ENCODE results near the gene IL31RA.
"Not testable (repeated sequence)": the region's sequence is repeated elsewhere in the genome, so short reads cannot be mapped to it uniquely, and the experiment has no call there.

Gene IL31RA

DNA sequence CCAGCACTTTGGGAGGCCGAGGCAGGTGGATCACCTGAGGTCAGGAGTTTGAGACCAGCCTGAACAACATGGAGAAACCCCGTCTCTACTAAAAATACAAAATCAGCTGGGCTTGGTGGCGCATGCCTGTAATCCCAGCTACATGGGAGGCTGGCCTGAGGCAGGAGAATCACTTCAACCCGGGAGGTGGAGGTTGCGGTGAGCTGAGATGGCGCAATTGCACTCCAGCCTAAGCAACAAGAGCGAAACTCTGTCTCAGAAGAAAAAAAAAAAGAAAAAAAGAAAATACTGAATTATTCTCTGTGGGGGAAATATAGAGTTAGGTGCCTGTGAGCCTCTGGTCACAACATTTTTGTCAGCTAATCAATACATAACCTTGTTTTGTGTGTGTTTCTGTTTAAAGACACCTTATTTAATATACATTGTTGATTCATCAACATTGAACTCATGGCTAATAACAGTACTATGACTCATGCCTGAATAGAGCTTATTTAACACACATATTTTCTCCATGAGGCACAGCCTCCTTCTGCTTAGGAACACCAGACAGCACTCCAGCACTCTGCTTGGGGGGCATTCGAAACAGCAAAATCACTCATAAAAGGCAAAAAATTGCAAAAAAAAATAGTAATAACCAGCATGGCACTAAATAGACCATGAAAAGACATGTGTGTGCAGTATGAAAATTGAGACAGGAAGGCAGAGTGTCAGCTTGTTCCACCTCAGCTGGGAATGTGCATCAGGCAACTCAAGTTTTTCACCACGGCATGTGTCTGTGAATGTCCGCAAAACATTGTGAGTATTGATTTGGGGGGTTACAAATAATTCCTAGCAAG, at the start of gene IL31RA:
TSS of gene IL31RA (plus strand) at position 519 of the 836 bp plus-strand sequence. CDS start at position 733, 214 bp downstream.
- no peak for DNase-seq

DNA sequence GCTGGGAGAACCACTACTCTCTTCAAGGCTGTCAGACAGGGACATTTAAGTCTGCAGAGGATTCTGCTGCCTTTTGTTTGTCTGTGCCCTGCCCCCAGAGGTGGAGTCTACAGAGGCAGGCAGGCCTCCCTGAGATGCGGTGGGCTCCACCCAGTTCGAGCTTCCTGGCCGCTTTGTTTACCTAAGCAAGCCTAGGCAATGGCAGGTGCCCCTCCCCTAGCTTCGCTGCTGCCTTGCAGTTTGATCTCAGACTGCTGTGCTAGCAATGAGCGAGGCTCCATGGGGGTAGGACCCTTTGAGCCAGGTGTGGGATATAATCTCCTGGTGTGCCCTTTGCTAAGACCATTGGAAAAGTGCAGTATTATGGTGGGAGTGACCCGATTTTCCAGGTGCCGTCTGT, 42.3 kb upstream of the IL31RA start:
- DNase-seq: not testable (repeated sequence)

GRCh38 chr5:55815939-55816338, 35.2 kb upstream of the IL31RA start:
- DNase-seq: not testable (repeated sequence)

- DNase-seq: no peak
Observed at GRCh38 chr5:55816342-55816741, 34.8 kb upstream of the IL31RA start.

DNA sequence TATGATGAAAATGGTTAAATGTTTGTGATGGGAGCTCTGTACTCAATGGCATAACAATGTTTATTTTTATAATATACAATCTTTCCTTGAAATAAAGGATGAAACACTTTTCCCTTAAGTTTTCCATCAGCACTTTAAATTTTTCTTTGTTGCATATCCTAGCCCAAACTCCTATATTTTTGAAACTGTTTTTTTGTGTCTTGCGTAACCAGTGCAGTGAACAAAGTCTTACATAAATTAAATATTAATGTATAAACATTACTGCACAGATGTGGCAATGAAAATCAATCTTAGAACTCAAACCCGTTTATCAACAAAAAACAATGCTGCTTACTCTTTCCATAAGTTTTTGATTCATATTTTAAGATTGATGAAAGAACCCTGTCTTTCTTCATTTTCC, 34.1 kb upstream of the IL31RA start:
- DNase-seq: no peak

DNA sequence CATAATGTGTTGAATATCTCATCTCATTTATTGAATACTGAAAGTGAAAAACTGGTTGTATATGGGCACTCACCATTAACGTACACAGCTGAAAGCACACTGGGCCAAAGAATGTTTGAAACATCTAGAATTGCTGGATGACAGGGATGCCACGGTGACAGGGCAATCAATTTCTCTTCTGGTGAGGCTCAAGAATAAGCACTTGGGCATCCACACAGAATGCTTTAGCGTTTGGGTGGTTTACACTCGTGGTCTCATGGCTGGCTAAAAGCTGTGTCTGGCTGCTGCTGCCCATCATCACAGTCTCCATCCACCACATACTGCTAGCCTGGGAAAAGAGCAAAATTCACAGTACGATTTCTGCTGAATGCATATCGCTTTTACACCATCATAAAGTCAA, 30.7 kb upstream of the IL31RA start:
- no peak for DNase-seq

DNA sequence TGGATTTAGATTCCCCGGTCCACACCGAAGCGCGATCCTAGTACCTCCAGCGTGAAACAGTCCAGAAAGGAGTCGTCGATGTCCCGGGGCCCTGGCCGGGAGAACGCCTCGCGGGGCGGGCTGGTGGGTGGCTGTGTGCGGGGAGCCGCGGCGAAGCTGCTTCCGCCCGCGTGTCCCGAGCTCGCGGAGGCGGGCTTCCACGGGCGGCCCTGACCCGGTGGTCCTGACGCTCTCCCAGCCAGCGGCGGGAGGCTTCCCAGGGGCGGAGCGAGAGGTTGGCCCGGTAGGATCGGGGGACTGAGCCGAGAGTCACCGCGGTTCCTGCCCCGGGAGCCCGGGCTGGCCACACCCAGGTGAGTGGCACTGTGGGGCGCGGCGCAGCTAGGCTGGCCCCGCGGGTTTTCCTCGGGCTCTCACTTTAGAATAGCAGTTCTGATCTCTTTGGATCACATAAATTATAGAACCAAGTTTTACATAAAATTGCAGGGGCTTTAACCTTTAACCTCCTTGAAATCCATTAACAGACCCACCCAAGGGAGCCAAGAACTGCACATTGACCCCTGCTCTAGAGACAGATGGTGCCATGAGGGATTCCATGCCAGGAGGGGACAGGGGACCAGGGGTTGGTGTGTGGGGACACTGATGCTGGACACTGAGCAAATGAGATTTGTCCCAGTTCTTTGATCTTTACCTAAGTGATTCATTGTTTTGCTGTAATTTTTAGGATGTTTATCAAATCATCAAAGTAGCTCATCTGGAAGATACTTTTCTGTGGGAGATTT, 29.2 kb upstream of the IL31RA start:
- DNase-seq: no peak

GRCh38 chr5:55823151-55823796, 27.9 kb upstream of the IL31RA start:
- no peak for DNase-seq

DNA sequence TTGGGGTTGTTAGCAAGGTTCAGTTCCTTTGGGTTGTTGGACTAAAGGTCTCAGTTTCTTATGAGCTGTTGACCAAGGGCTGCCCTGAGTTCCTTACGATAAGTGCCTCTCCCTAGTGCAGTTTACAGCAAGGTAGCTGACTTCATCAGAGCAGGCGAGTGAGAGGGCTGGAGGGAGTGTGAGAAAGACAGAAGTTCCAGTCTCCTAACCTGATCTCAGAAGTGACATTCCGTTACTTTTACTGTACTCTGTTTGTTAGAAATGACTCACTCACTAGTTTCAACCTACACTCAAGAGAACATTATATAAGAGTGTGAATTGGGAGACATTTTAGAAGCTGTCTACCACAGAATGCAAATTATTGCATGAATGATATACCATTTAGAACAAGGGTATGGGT, 21.2 kb upstream of the IL31RA start:
- no peak for DNase-seq

DNA sequence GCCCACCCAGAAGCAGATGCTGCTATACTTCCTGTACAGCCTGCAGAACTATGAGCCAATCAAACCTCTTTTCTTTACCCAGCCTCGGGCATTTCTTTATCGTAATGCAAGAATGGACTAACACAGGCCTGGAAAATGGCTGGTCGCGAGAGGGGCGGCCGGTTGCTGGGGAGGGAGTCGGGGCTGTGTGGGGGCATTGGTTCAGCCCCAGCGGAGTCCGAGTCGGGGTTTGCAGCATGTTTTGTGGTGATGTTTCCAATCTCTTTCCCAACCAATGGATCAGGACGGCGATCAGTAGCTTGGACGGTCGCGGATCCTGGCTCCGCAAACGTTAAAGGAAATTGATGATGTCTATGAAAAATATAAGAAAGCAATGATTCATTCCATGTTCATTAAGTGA, 18.7 kb upstream of the IL31RA start:
- no peak for DNase-seq

GRCh38 chr5:55836191-55836590, 15.0 kb upstream of the IL31RA start:
- no peak for DNase-seq

DNA sequence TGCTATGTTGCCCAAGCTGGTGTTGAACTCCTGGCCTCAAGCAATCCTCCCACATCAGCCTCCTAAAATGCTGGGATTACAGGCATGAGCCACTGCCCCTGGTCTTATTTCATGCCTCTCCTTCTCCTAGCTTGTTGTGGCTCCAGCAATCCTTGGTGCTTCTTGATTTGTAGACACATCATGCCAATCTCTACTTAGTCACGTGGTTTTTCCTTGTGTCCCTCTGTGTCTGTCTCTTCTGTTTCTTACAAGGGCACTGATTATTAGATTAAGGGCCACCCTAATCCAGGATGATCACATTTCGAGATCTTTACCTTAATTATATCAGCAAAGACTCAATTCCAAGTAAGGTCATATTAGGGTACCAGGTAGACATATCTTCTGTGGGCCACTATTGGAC, 9.2 kb upstream of the IL31RA start:
- no peak for DNase-seq

DNA sequence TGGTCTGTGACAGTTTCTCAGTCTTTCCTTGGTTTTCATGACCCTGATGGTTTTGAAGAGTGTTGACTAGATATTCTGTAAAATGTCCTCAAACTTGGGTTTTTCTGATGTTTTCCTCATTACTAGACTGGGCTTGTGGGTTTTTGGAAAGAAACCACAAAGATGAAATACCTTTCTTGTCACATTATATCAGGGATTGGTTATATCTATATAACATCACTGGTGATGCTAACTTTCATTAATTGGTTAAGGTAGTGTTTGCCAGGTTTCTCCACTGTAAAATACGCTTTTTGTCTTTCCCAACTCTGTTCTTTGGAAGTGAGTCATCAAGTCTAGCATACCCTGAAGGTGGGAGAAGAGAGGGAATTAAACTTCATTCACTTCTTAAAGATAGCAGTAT, 3.3 kb upstream of the IL31RA start:
- no peak for DNase-seq

DNA sequence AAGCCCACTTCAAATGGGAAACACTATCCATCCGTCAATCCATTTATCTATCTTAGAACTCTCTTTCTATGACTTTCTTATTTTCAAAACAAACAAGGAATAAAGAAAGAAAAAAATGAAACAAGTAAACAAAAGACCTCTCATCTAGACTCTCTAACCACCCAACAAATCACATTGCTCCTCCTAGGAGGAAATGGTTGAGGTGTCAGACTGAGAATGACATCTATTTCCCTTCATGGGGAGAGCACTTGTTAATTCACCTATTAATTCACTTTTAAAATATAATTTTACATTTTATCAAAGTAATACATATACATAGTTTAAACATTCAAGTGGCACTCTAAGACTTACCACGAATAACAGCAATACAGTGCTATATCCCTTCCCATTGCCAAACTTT, 2.4 kb upstream of the IL31RA start:
- DNase-seq: no peak

DNA sequence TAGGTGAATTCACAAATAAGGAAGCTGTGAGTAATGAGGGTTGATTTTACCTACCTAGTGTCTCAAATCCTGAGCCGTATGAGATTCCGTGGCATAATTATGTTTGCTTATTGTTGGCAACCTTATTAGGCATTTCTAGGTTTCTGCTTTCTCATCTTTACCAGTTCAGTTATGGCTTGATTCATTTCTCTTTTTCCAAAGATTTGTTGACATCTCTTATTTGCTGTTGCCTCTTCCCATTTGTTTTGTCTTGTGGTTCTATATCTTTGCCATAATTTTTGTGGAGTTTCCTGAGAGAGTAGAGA, 470 bp downstream of the IL31RA start:
- no peak for DNase-seq

DNA sequence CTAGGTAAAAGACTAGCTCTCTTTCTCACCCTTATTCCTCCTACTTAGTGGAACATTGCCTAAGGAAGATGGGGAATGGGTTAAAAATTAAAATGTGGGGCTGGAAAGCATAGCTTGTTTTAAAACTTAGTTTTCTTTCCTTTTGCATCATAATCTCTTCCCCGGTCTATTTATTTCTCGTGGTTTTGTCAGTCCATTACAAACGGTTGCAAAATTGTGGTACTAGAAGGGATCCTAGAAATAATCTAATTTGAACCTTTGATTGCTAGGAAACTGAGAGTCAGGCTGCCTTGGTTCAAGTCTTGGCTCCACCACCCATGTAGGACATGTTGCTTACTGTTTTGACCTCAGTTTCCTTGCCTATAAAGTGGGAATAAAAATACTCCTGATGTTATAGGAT, 1.3 kb downstream of the IL31RA start:
- no peak for DNase-seq

GRCh38 chr5:55853041-55853670, 2.0 kb downstream of the IL31RA start:
- DNase-seq: no peak

GRCh38 chr5:55853818-55854217, 2.7 kb downstream of the IL31RA start:
- DNase-seq: no peak

- DNase-seq: no peak
Observed at GRCh38 chr5:55855509-55855908, 4.4 kb downstream of the IL31RA start.

GRCh38 chr5:55856516-55857246, 5.5 kb downstream of the IL31RA start:
- DNase-seq: no peak

GRCh38 chr5:55857247-55857640, 6.1 kb downstream of the IL31RA start:
- DNase-seq: no peak

GRCh38 chr5:55858104-55858503, 6.9 kb downstream of the IL31RA start:
- DNase-seq: no peak

DNA sequence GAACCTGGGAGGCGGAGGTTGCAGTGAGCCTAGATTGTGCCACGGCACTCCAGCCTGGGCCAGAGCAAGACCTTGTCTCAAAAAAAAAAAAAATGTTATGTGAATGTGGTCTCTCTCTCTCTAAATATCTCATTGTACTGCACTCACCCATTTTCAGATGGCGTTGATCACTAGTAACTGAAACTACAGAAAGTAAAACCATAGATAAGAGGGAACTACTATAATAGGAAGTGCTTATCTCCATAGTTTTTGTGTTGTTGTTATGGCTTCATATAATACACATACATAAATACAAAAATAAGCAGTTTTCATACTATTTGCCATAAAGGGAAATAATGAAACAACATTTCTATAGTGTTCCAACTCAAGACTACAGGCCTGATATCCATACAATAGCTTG, 9.1 kb downstream of the IL31RA start:
- no peak for DNase-seq

Measured in RPMI8226 (cell line).